Measurements from ENCODE around the gene KRT23.

DNA sequence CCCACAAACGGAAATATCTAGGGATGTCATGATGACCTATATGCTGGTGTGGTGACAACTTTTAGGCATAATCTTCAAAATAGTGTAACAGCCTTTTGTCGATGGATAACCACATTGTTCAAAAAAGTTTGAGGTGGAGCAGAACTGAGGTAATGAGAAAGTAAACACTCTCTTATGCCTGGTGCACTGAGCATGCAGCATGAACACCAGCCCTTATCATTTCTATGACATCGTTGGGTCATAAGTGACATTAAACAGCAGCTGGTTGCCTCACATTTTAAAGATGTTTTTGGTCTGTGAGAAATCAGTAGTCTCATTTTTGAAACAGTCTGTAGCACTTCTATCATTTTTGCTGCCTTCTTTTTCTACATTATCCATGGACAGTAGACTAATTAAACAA, 1.8 kb downstream of the KRT23 start:
- TF ChIP-seq GATA2 (IDR thresholded peaks at IDR 0.05; ENCODE audit: low read depth, low read length) = no peak
- TF ChIP-seq GATA3 (IDR thresholded peaks at IDR 0.05; ENCODE audit: low read depth, low read length) = no peak

All from SH-SY5Y (cell line).